Stimulated activated CD4-positive, alpha-beta T cell treated with anti-CD3 and anti-CD28 coated beads, Interleukin-1b, Interleukin-23, amount 100 ng/mL, for 24 hours (primary cell): ENCODE data around the gene WDR5.
A peak's percentile ranks its signal among the peaks of the same experiment; 100 is the strongest.

Source experiments
- DNase-seq, 4 experiments: peaks; one replicate each; pipeline ENCODE4 v3.0.0-alpha.2; 2020; ENCODE audit warnings: low read depth in 4 of 4, low spot score in 1 of 4

The WDR5 gene

DNA sequence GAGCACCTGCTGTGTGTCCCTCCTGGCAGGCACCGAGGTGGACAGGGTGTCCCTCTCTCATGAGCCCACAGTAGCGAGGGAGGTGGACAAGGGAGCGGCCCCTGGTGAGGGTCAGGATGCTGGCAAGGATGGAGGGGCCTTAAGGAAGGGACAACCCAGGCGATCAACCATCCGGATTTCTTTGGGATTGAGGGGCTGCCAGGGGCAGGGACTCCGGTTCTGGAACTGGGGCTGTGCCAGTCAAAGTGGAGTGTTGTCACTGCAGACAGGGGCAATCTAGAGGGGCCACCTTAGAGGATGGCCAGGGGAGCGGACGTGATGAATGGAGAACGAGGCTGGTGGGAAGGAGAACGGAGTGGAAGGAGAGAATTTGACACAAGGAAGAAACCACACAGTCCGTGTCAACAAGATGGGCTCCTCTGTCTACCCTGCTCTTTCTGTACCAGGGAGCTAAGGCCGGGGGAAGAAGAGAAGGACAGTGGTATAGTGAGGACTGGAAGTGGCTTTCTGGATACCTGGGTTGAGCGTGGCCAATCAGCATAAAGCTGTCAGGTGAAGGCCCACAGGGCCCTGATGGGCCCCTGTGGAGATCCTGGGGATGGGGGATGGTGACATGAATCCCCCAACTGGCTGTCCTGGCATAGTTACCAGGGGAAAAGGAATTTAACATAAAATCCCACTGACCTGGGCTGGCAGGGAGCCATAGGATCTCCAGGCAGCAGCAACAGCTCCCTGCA, 4.2 kb upstream of the WDR5 start:
- DNase-seq: no peak

DNA sequence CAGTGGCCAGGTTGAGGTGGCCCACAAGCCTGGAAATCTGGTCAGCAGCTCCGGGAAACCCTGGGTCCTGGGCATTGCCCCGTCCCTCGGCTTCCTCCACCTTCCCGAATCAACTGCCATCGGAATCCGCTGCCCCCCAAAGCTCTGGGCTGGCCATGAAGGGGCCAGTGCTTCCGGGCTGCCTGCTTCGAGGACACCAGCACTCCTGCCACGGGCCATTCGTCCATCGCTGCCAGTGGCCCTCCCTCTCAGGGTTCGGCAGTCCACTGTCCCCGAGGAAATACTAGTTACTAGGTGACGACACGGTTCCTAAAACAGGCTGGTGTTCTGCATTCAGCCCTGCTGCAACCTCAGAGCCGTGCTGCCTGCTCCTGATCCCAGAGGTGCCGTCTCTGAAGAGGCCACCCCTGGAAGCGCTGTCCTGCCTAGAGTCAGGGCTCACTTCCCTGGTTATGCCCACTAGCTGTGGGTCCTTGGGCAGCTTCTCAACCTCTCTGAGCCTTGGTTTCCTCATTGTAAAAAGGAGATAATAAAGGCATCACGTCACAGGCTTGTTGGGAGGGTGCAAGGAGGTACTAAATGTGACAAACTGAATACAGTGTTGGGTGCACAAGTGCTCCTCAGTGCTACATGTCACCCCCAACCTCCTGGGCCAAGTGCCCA, 3.5 kb upstream of the WDR5 start:
- no peak for DNase-seq

DNA sequence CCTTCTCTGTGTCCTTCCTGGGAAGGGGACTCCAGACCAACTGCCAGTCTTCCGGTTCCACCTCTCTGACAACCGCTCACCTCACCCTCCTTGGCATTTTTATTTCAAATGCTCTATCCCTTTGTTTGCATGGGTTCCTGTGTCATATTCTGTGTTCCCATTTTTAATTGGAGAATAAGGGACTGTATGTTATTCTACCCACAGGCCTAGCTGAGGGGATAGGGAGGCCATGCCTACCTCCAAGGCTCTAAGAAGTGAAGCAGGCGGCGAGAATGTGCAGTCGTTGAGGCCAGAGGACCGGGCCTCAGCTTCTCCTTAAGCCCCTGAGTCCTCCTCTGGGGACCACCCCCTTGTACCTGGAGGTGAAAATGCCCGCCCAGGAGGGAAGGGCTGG, 936 bp upstream of the WDR5 start:
- DNase-seq: peak in 1 of 4 experiments; percentile 6

DNA sequence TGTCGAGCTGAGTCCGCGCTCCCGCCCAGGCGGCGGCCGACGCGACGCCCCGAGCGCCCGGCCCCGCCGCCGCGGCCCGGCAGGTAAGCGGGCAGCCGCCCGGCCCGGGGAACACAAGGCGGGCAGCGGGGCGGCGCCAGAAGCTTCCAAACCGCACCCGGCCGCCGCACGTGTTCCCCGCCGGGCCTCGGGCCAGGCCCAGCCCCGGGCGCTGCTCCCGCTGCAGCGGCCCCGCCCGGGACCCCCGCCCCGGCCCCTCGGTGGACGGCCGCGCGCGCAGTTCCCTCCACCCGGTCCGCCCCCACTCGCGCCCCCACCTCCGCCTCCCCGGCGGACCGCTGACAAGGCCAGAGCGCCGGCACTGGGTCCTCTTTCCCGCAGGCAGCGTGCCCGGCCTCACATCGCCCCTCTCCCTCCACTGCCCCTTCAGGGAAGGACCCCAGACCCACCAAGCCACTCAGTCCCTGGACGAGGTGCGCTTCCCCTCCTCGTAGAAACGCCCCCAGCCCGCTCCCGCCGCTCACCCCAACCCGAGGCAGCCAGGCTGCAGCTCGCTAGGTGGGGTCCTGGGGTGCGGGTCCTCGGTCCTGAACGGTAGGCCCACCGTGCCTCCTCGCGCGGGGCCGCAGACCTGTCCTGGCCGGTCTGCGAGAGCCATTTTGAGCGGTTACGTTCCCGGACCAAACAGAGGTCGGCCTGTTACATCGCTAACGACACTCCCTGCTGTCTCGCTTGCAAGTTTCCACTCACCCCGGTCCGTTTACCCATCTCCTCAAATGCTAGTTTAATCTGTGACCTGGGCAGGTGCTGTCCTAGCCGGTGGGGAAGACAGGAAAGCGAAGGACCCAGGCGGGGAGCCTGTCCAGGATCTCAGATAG, 475 bp downstream of the WDR5 start:
- peak in 1 of 4 experiments; percentile 19 for DNase-seq

DNA sequence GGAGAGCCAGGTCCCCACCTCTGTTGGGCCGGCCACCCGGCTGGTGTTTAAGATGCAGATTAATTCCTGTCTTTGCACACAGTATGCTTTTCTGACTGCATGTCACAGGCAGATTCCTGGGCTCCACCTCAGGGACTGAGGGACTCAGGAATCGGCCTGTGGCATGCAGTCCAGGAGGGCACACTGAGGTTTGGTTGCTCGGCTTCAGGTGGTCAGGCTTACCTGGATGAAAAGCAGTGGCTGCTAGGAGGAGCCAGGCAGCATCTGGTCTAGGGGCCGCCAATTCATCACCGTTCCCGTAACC, 1.1 kb downstream of the WDR5 start:
- DNase-seq: no peak

DNA sequence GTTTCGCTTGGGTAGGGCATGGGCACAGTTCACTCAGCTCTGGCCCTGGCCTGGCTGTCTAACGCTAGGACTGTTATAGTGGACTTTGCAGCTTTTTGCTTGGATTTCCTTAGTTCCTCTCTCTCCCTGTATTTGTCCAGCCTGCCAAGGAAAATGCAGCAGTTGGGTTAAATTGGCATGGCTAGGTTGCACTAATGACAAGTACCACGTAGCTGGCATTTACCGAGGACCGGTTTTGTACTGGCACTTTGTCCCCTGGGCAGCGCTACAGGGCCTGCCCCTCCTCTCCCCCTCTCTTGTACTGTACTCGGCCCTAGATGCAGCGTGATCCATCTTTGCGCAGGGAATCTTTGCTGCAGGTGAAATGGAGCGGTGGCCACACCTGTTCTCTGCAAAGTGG, 2.4 kb downstream of the WDR5 start:
- no peak for DNase-seq

DNA sequence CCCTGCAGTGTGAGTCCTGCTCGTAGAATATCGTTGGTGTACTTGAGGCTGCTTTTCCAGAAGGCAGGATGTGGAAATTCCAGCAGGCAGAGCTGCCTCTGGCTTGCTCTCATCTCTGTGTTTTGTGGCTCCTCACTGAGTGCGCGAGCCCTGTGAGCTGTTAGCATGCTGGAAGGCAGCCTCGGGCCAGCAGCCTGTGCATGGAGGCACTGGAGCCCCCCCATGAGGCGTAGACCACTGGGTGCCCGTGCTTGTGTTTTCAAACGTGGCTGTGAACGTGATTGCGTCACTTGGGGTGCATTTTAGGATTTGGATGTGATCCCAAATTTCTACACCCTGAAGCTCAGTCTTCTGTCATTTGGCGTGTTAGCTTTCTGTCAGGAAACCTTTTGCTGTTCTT, 3.2 kb downstream of the WDR5 start:
- no peak for DNase-seq

DNA sequence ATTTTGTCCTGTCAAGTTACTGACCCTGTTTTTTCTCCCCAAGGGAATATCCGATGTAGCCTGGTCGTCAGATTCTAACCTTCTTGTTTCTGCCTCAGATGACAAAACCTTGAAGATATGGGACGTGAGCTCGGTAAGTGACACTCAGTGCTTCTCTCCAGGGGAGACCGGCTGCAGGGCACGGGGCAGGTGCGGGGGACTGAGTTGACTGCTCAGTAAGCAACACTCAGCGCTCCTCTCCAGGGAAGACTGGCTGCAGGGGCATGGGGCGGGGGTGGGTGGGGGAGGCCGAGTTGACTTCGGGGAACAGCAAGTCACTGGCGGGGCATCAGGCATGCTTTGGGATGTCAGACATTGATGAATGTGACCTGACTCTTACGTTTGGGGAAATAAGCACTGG, 6.0 kb downstream of the WDR5 start:
- DNase-seq: no peak

DNA sequence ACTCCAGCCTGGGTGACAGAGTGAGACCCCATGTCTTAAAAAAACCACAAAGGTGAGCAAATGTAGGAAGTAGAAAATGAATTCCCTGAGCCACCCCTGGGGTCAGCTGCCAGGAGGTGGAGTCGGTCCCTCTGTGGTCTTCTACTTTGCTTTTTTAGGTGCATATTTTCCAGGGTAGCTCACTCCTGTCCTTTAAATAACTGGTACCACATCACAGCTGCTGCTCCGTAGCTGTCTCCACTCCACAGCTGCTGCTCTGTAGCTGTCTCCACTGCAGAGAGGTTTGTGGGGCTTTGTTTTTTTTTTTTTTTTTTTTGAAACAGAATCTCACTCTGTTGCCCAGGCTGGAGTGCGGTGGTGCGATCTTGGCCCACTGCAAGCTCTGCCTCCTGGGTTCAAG, 8.9 kb downstream of the WDR5 start:
- DNase-seq: no peak

DNA sequence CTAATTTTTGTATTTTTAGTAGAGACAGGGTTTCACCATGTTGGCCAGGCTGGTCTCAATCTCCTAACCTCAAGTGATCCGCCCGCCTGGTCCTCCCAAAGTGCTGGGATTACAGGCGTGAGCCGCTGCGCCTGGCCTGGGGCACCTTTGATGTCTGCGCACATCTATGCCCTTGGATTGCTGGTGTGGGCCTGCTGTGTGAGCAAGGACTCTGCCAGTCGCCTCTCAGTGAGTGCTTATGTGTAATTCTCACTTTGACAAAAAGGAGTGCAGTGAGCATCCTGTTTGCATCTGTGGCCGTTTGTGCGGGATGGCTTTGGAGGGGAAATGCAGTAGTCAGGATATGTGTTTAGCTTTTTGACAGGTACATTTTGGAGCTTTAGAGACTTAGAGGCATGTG, 9.4 kb downstream of the WDR5 start:
- DNase-seq: no peak

DNA sequence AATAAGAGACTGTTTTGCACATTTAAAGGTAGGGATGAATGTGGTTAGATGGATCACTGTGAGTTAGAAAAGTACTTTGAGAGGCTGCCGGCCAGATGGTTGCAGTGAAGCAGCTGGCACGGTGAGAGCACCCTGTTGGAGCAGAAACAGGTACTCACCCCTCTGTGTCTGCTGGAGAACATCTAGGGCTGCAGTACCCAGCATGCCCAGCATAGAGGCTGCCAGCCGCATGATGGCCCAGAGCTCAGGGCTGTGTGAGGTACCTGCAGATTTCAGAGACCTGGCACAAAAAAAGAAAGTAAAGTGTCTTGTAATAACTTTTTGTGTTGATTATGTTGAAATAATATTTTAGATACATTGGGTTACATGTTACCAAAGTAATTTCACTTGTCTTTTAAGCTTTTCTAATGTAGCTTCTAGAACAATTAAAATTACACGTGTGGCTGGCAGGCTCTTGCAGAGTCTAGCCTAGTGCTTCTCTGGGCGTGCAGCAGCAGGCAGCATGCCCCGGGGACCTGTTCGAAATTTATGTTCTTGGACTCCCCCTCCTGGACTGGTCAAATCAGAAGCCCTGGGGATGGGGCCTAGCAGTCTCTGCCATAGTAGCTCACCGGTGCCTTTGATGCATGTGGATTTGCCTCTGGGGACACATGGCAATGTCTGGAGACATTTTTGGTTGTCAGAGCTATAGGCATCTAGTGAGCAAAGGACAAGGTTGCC, 11.1 kb downstream of the WDR5 start:
- no peak for DNase-seq

DNA sequence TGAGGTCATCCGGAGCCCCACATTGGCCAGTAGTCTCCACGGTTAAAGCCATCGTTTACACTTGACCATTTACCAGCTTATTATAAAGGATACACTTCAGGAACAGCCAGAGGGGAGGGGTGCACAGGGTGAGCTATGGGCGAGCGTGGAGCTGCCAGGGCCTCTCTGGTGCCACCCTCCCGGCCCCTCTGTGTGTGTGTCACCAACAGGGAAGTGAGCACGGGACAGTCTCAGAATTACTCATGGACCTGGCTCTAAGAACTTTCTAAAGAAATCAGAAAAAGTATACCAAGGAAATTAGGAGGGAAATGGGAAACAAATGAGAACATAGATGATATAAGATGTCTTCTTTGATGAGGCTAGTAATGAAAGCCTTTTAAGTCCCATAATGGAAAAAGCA, 13.5 kb downstream of the WDR5 start:
- no peak for DNase-seq

DNA sequence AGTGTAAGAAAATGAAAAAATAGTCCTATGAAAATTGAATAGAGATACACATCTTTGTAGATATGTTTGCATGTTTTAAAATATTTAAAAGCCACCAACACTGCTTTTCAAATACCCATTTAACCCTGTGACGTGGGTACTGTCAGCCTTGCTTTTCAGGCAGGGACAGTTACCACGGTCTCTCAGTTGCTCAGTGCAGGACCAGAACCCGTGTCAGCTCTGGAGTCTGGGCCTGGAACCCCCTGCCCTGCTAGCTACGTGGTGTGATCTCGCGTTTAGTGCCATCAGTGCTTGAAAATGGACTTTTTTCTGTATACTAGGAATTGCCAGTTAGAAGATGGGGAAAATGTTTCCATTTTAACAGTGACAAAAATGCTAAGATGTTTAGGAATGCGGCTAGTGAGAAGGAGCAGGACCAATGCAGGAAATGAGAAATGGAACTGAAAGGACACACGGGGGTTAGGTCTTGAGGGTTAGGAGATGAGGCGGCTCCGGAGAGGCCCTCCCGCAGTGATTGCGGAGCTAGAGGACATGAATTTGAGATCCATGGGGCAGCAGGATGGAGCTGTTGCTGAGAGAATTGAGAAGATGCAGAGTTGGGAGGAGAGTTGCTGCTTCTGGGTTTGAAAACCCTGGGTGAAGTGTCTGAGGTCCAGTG, 14.8 kb downstream of the WDR5 start:
- no peak for DNase-seq

DNA sequence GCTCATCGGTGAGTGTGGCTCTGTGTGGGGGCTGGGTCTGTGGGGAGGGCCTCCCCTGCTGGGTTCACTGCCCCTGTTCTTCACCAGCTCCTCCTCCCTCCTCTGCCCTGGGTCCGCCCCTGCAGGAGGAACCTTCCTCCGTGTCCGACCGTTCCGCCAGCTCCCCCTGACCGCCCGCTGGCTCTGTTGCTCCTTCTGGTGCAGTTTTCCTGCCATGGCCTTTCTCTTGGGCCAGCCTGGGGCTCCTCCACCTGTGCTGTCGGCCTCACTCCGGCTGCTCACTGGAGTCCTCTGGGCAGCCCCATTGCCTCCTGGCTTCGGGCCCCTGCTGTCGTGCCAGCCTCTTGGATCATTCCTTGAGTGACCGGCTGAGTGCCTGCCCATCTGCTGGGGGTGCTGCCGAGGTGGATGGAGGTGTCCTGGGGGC, 16.2 kb downstream of the WDR5 start:
- DNase-seq: no peak

DNA sequence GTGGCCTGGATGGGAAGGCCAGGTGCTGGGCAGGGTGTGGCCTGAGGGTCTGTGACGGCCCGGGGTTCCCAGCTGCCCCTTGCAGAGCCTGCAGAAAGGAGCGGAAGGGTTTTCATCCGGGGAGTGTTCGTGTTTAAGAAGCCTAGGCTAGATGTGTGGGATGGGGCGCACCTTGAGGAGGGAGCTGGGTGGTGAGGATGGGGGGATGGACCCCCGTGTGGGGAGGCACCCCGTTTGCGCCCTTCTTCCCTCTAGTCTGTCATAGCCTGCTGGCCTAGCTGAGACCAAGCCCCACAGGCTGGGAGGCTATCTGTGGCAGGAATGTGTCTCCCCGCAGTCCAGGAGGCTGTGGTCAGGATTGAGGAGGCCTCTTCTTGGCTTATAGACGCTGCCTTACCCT, 16.6 kb downstream of the WDR5 start:
- no peak for DNase-seq

DNA sequence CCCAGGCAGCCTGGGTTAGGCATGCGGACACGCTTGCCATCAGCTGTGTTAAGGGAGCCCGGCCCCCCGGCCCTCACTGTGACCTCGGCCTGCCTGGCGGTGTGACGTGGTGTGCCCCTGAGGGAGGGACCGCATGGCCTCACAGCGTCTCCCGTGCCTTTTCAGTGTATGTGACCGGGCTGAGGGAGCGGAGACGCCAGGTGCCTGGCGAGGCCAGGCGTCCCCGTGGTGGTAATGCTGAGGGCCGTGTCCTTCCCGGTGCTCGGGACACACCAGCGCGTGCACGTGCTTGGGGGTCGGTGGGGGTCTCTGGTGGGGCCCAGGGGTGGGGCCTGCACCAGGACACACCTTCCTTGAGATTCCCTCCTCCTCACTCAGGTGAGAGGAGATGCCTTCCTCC, 17.6 kb downstream of the WDR5 start:
- no peak for DNase-seq

DNA sequence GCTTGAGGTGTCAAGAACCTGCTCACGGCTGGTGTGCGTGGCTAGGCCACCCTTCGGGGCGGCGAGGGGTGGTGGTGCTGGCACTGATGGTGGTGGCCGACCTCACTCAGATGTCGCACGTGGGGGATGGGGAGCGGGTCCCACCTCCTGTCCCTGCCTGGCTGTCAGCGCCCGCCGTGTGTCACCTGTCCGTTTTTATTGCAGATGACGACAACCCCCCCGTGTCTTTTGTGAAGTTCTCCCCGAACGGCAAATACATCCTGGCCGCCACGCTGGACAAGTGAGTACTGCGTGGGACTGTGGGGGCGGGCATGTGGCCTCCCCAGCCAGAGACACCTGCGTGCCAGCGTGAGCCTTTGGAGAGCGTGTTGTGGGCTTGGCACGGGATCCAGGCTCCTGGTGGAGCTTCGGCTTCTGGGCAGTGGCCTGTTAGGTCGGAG, 18.4 kb downstream of the WDR5 start:
- no peak for DNase-seq

DNA sequence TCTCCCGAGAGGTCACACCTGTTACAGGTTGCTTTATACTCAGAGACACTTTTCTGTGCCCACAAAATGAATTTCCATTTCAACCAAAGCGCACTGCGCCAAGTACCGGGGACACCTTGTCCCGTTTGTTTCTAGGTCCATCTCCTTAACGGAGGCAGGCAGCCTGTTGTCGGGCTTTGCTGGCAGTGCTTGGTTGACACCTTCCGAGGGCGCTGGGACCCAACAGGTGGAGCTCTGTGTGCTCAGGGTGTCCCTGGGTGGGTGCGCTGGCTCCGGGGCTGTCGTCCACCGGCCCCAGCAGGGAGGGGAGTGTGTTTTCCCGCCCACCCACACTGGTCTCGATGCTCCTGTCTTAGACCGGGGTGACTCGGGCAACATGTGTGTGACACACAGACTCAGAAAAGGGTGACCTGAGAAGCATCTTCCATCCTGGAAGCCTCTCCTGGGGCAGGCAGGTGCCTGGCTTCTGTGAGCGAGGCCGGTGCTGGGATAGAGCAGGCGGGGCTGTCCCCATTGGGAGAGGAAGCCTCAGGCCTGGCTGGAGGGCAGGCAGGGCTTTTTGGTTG, 20.0 kb downstream of the WDR5 start:
- DNase-seq: no peak

DNA sequence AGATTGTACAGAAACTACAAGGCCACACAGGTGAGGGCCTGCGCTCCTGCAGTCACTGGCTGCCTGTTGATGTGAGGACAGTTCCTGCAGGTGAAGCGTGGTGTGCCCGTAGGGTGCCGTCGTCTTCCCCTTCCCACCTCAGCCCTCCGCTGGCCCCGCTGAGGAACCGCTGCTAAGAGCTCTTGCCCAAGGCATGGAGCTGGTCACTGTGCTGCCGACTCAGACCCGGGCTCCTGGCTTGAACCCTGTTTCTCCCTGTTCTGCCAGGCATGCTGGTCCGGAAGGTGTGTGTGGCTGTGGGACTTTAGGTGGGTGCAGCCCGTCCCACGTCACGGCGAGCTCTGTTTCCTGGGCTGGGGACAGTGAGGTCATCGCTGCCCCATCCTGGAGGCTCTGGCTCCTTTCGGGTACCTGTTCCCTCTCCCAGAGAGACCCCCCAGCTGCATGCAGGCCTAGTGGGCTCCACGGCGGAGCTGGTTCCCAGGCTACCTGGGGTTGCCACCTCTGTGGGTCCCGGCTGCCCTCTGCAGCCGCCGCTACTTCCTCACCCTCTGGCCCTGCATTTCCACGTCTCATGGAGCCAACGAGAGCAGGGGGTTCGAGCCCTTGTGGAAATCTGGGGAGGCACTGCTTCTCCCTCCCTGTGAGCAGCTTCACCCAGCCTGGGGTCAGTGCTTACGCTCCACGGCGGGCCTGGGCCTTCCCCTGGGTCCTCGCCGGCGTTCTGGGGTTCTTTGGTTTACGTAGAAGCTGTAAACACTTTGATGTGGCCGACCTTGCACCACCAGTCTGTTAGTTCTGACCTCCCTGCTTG, 20.9 kb downstream of the WDR5 start:
- no peak for DNase-seq

DNA sequence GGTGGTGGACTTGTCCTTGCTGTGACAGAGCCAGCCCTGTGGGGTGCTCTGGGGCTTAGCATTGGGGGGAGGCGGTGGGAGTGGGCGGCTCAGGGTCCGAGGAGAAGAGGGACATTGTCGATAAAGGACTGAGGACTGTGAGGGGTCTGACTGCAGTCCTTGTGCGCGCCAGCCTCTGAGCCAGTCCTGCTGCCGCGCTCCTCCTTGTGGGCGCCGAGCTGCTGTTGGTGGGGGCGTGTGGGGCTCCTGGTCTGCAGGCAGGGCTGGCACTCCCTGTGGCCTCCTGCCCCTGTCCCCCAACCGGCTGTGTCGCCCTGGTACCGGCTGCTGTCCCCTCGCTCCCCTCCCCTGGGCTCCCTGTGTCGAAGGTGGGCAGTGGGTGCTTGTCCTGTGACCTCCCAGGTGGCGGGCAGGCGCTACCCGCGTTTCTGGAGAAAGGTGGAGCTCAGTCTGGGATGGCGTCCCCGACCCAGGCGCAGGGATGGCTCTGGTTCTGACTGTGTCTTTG, 21.6 kb downstream of the WDR5 start:
- no peak for DNase-seq
